ENCODE results near the gene RAB35.
"Not testable (repeated sequence)": the region's sequence is repeated elsewhere in the genome, so short reads cannot be mapped to it uniquely, and the experiment has no call there.

Gene RAB35

DNA sequence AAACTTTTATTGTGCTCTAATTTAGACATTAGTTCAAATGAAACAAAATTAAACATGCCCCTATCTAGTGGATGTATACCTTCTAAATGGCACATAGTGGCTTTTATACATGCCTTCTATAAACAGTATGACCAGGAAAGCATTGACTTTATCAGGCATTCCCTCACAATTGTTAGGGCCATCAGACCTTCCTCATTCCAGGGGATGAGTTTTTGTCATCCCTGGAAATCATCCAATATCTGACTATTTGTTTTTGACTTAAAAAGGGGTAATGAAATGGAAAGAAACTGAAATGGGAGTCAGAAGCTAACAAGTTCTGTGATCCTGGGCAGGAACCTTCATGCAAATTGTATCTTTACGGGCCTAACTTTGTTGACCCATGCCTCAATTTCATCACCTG is 69.5 kb downstream of the RAB35 start:
- Histone ChIP-seq H3F3A (ENCODE audit: insufficient read depth, low read length) (no peaks in the 10 kb centered on the region), H4K20me1 (ENCODE audit: insufficient read depth, low read length) (no peaks in the 10 kb centered on the region), H3K4me2 (ENCODE audit: low read length) (no peak overlapping the region), H3K79me2 (ENCODE audit: insufficient read depth, low read length) (no peaks in the 10 kb centered on the region), H3K36me3 (ENCODE audit: insufficient read depth, low read length) (peaks cover 4% of the 10 kb centered on the region; the same call in 1 of the 2 replicates), H3K27ac (ENCODE audit: low read depth, low read length, poor library complexity, severe bottlenecking) (no peak overlapping the region), H2AFZ (ENCODE audit: low read length) (no peak overlapping the region), H3K9me2 (ENCODE audit: low read depth, low read length) (no peaks in the 10 kb centered on the region), H3K4me1 (ENCODE audit: insufficient read depth, low read length, severe bottlenecking) (peaks cover 14% of the 10 kb centered on the region), H3K9me3 (ENCODE audit: low read length) (no peaks in the 10 kb centered on the region), H3K9ac (ENCODE audit: low read length) (no peak overlapping the region), H3K4me3 (ENCODE audit: low read depth, low read length, poor library complexity, severe bottlenecking) (no peak overlapping the region), H3K27me3 (ENCODE audit: insufficient read depth, low read length) (no peaks in the 10 kb centered on the region)
- no peak for TF ChIP-seq EZH2 (IDR thresholded peaks at IDR 0.05; ENCODE audit: borderline replicate concordance, low read length)
- TF ChIP-seq CTCF (IDR thresholded peaks at IDR 0.05; ENCODE audit: low read length), result no peak

DNA sequence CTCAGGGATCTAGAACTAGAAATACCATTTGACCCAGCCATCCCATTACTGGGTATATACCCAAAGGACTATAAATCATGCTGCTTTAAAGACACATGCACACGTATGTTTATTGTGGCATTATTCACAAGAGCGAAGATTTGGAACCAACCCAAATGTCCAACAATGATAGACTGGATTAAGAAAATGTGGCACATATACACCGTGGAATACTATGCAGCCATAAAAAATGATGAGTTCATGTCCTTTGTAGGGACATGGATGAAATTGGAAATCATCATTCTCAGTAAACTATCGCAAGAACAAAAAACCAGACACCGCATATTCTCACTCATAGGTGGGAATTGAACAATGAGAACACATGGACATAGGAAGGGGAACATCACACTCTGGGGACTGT is 71.2 kb downstream of the RAB35 start:
- H3K9ac ChIP-seq (ENCODE audit: low read length); H3K36me3 ChIP-seq (ENCODE audit: insufficient read depth, low read length); H3K9me3 ChIP-seq (ENCODE audit: low read length); H4K20me1 ChIP-seq (ENCODE audit: insufficient read depth, low read length); H3K79me2 ChIP-seq (ENCODE audit: insufficient read depth, low read length); H3F3A ChIP-seq (ENCODE audit: insufficient read depth, low read length); H3K27ac ChIP-seq (ENCODE audit: low read depth, low read length, poor library complexity, severe bottlenecking); H3K9me2 ChIP-seq (ENCODE audit: low read depth, low read length); H3K4me2 ChIP-seq (ENCODE audit: low read length); H3K27me3 ChIP-seq (ENCODE audit: insufficient read depth, low read length); H2AFZ ChIP-seq (ENCODE audit: low read length); H3K4me3 ChIP-seq (ENCODE audit: low read depth, low read length, poor library complexity, severe bottlenecking): not testable (repeated sequence)
- peaks cover 14% of the 10 kb centered on the region for H3K4me1 ChIP-seq (ENCODE audit: insufficient read depth, low read length, severe bottlenecking)

Data from OCI-LY1 (cell line).